HG03025 (cell line): Measurements from ENCODE around the gene TEX30.

ENCODE experiments used
- ATAC-seq: cut with Tn5 transposase; IDR thresholded peaks from one replicate; pipeline ENCODE4 v1.9.1; 2021; ENCODE audit warnings: mild to moderate bottlenecking, moderate library complexity; ENCODE audit not compliant: unreplicated experiment, low FRiP score

Gene TEX30

DNA sequence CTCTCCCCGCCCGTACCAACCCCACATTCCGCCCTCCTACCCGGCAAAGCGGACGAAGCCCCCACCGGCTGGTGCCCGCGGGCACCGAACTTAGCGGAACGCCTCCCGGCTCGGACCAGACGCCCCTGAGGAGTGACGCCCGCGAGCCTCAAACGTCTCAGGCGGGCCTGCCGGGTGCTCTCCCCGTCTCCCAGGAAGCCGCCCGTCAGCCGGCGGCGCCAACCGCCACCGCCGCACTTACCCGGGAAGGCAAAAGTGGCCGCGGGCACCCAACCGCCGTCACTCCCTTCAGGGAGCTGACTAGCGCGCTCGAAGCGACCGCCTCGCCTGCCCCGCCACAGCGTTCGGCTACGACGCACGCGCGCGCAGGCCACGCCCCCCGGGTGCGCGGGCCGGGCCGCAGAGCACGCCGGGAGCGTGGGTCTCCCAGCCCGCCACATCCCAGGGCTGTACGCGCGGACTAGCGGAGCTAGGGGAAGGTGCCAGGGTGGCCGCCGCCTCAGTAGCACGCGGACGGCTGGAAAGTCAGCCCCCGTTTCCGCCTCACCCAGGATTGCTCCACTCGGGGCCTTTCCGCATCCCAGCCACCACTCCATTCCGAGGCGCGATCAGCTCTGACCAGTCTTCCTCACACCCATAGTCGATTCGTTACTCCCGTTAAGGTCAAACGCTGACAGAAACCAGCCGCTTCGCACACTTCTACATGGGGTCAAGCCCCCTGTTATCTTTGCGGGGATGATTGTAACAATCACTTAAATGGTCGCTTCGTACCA, at the start of gene TEX30:
TEX30 (minus strand) TSS at position 346 of the 773 bp plus-strand sequence. CDS start 3,760 bp downstream, outside the sequence.
- ATAC-seq: peak; percentile 91

DNA sequence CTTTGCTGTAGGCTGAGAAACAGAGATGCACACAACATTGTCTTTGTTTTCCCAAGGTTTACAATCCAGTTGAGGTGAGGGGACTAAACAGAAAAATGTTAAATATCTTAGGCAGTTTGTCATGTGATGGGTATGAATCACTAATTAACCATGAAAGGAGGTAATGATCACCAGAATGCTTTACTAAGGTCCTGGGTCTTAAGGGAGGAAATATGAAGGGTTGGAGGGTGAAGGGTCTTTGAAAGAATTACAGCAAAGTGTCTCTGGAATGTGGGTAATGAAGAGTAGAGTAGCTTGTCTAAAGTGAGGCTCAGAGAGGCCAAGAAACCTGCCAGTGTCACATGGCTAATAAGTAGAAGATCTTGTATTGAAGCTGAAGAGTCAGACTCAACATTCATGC, 44.3 kb upstream of the TEX30 start:
- no peak for ATAC-seq

DNA sequence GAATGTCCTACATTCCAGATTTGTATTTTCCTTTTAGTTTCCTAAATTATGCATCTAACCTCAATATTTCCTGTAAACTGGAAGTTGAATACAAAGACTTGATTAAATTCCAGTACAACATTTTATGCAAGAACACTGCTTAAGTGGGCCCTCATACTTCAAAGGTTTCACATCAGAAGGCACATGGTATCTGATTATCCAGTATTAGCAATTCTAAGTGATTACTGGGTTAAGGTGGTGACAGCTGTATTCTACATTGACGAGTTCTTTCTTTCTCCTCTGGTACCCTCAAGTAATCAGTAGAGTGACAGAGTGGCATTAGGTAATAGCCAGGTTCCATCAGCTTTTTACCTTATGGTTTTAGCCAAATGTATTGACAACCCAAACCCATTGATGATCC, 43.7 kb upstream of the TEX30 start:
- ATAC-seq: no peak

DNA sequence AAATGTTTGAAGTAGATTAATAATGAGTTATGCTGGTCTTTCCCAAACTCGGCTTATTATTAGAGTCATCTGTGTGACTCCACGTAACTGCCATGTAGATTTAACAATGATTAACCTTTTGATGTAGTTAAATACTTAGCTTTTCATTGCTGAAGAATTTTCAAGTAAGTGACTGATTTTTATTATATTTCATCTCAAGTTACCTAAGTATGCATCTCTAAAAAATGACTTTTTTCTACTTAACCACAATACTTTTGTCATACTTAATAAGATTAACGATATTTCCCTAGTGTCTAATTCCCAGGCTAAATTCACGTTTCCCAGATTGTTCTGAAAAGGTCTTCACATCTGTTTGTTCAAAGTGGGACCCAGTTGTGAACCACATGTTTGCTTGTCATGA, 43.1 kb upstream of the TEX30 start:
- ATAC-seq: no peak

DNA sequence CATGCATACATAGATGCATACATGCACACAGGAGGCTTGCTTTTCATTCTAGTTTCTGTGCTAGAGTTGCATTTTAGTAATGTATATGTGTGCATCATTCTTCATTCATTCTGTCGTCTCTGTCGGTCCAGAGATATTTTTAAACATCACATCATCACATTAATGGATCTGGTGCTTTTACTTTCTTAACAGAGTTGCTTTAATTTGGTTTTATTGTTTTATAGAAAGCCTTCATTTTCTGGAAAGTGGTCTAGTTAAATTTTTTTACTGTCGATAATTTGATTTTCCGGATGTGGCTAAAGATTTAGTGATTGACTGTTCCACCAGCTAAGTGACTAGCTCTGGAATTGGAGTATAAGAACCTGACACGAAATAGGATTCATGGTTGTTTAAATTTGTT, 42.2 kb upstream of the TEX30 start:
- ATAC-seq: no peak

DNA sequence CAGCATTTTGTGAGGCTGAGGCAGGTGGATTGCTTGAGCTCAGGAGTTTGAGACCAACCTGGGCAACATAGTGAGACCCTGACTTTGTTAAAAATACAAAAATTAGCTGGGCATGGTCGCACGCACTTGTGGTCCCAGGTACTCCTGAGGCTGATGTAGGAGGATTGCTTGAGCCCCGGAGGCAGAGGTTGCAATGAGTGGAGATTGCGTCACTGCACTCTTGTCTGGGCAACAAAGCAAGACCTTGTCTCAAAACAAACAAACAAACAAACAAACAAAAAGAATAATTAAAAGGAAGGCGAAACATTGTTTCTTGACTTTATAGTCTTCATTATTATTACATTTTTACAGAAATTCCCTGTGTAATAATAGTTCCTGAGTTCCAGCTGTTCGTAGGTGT, 41.2 kb upstream of the TEX30 start:
- no peak for ATAC-seq

DNA sequence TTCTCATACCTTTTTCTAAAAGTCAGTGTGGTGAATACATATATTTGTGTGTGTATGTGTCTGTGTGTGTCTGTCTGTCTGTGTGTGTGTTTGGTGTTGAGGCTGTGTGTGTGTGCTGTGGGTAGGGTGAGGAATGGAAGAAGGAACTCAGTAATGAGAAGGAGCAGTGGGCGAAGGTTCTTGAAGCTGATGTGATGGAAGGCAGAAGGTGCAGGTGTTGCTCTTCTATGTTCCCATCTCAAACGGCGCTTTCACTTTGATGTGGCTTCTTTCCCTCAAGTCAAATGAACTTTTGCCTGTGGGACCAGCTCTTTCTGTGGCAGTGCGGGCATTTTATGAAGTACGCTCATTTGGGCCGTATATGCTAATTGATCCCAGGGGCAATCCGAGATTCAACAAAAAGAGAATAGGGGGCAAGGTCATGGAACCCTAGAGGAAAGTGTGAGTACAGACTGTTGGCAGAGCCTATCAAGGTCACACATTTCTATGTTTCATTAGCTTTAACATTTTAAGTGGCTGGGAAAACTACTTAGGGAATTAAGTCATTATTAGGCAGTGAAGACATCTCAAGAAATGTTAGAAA, 40.5 kb upstream of the TEX30 start:
- peak; percentile 79 for ATAC-seq

DNA sequence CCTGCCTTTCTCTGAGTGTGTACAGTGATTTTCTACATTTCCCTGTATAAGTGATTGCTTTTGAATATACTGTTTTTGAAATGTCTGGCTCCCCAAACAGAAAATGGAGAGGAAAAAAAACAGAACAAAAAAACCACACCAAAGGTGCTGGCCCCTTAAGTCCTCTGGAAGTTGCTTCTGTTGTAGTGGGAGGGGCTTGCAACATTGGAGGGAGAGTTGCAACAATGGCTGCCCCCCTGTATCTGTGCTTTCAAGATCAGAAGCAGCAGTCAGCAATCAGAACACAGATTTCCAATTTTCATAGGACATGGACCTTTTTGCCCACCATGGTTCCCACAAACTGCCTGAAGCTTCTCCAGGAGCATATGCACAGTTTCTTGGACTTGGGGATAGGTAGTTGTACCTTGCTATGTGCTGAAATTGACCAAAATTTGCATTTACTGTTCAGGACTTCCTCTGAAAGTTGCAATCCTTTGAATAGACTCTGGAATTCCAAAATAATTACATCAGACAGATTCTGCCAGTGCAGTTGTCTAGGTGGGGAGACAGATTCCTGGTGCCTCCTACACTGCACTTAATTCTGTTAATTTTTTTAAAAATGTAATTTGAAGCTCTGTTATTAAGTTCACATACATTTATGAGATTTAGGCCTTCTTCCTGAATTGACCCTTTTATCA, 39.2 kb upstream of the TEX30 start:
- no peak for ATAC-seq

DNA sequence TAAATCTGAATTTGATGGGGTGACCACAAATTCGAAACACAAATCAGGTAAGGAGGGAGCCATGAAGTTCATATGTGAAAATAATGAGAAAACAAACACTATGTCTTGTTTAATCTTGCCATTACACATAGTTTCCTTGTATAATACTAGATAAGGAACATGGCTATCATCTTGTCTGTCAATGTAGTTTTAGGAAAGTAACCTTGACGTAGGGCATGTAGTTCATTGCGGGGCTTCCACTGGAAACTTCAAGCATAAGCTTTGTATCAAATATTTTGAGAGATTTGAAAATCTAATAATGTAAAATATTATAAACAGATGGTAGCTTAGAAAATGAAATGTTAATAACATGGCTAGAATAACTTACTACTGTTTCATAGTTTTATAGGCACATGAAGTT, 34.1 kb upstream of the TEX30 start:
- ATAC-seq: no peak

DNA sequence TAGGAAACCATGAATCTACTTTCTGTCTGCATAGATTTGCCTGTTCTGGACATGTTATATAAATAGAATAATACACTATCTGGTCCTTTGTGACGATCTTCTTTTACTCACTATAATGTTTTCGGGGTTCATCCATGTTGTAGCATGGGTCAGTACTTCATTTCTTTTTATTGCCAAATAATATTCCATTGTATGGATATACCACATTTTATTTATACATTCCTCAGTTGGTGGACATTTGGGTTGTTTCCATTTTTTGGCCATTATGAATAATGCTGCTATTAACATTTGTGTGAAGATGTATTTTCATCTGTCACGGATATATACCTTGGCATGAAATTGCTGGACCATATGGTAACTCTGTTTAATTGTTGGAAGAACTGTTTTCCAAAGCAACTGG, 32.1 kb upstream of the TEX30 start:
- ATAC-seq: no peak

DNA sequence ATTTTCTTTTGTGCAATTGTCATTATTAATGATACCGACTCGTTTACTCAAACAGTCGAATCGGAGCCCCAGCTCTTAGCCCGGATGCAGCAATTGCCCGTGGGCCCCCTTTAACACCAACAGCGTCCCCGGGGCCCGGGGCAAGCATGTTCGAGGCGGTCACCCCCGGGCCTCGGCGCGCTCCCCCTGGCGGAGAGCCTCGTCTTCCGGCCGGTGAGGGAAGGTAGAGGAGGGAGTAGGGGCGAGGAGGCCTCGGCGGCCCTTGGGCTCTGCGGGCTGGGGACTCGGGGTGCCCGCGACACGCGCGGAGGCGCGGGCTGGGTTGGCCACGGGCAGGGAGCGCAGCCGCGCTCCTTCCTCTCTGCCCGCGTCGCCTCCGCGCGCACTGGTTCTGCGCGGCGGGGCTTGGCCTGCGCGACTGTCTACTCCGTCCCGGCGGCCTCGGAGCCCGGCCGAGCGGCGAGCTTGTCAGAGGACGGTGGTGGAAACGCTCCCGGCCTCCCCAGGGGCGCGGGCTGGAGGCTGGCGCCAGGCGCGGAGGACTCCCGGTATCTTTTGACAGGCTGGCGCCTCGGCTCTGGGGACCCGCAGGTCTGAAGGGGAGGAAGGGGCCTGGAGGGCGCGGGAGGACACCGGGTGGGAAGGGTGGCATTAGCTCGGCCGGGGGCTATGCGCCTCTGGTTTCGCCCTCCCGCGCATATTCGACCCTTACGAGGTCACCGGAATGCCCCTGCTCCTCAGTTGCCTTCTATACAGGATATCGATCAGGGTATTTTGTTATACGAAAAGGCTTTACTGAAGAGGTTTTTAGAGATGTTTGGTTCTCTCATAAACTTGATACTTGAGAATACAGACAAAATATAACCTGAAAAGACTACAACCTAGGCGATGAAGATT, 26.8 kb upstream of the TEX30 start:
- peak; percentile 74 for ATAC-seq

DNA sequence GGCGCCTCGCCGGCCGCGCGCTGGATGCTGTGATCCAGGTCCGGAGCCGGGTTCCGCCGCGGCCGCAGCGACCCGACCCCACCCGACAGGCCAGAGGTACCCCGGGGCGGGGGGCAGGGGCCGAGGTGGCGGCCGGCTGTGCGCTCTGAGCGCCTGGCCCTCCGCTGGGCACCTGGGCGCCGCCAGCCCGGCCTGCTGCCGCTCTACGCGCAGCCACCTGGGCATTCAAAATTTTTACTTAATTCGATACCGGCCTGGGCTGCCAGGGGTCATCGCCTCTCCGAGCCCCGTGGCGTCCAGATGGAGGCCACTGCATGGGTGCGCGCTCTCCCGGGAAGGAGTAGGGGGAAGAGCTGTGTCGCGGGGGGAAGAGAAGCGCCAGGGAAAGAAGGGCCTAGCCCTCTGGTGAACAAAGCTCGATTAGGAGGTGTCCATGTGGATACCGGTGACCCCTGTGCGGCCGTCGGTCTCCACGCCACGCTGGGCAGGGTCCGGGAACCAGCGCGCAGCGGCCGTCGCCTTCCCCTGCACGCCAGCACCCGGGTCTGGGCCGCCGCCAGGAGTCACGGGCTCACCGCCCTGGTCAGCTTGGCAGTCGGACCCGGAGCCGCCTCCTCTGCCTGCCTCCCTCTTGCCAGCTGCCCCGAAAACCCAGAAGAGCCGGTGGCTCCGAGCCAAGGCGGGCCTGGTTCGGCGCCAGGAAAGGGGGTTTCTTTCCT, 26.0 kb upstream of the TEX30 start:
- peak; percentile 15 for ATAC-seq

DNA sequence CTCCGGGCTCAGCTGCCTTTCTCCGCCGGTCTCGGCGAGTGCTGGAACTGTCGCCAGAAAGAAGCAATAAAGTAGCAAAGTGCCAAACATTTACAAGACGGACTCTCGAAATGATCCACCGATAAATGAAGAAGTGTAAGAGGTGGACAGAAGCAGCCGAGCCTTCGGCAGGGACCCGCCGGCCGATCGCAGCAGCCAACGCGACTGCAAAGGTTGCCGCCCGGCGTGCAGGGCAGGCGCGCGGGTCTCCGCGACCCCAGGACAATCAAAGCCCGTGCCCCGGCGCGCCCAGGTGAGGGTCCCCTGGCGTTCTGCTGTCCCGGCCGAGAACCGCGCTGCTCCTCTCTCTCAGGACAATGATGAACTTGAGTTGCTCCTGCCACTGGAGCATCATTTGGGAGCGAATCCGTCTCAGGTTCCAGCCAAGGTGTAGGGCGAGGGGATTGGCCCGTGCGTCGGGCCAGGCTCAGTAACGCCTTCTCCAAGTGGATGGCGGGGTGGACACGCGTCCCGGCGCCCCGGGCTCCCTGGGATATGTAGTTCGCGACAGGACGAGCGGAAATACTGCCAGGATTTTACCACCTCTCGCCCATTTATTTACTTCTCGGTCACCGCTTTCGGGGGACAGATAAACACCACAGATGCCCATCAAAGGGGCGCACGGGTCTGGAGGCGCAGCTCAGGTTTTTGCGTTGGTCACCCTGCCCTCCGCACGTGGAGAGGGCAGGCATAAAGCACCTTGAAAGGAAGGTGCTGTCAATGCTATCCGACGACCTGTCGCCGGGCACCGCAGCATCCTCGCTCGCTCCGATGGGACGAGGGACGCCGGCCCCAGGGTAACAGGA, 25.2 kb upstream of the TEX30 start, which contains the start of the genes BIVM and POGLUT2:
BIVM (plus strand) TSS at position 539 of the 845 bp plus-strand sequence. CDS start 8,149 bp downstream, outside the sequence.
POGLUT2 (minus strand) TSS at position 396 of the 845 bp plus-strand sequence; CDS start at position 90, 306 bp downstream.
- ATAC-seq: peak; percentile 79

DNA sequence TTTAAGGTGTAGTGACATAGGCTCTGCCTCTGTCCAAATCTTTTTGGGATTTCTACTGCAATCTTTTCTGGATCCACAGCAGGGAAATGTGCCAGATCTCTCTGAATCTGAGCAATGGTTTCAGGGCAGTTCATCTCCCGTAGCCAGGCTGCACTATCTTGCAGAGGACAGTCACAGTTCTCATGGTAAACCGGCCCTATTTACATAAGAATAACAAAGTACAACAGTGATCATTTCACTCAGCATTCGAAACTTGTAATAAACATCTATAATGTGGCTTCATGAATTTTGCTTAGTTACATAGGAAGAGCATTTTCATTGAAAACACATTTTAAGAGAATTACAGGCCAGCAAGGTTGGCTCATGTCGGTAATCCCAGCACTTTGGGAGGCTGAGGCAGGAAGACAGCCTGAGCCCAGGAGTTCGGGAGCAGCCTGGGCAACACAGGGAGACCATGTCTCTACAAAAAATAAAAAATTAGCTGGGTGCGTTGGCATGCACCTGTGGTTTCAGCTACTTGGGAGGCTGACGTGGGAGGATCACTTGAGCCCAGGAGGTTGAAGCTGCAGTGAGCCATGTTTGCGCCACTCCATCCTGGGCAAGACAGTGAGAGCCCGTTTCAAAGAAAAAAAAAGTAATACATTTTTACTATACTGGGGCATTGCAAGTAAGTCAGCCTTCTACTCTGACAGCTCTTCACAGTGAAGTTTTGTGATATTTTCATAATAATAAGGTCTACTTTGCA, 20.2 kb upstream of the TEX30 start:
- ATAC-seq: no peak

DNA sequence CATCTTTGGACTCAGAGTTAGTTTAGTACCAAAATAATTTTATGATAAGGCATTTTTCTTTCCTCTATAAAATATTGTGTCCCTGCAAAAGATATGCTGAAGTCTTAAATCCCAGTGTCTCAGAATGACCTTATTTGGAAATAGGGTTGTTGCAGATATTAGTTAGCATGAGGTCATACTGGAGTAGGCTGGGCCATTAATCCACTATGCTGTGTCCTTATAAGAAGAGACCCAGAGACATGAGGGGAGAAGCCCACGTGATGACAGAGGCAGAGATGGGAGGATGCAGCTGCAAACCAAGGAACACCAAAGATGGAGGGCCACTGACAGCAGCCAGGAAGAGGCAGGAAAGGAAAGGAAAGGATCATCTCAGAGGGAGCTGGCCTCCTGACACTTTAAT, 18.8 kb upstream of the TEX30 start:
- no peak for ATAC-seq

DNA sequence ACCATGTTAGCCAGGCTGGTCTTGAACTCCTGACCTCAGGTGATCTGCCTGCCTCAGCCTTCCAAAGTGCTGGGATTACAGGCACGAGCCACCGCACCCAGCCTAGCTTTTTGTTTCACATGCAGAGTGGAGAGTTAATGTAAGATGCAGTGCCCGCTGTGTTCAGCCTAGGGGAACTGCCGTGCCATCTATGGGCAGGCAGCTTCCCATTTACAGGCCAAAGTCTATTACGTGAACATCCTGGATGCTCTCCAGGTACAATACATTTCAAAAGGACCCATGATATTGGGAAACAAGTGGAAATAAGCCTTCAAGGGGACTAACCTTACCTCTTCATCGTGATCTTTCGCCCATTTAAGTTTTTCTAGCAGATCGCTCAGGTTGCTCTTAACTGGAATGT, 15.1 kb upstream of the TEX30 start:
- ATAC-seq: no peak

DNA sequence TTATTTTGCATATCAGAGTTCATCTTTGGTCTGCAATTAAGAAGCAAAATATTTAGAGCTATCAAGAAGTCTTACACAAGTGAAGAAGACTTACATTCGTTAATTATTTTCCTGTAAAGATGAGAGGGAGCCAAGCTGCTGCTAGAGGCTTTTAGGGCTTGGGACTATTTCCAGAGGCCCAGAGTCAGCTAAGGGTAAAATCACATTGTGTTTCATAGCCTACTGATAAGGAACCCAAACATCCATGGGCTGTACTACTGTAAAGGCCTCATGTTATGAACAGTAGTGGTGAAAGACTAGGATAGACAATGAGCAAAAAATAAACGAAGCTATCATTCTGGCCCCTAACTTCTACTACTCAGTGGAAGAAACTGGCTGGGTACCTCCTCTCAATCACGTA, 10.9 kb upstream of the TEX30 start:
- ATAC-seq: no peak

DNA sequence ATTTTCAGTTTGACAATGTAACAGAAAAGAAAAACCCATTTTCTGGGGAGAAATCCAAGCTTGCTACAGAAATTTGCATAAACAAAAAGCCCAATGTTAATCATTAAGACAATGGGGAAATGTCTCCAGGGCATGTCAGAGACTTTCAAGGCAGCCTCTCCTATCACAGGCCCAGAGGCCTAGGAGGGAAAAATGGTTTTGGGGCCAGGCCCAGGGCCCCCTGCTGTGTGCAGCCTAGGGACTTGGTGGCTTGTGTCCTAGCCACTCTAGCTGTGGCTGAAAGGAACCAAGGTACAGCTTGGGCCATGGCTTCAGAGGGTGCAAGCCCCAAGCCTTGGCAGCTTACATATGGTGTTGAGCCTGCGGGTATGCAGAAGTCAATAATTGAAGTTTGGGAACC, 8.0 kb upstream of the TEX30 start:
- ATAC-seq: no peak
